ENCODE data around the gene POLN. TPM values are rescaled to one million over a fixed set of nuclear protein-coding genes. Genes with fewer than 3 reads are reported as not detected.

POLN gene
- total and polyA plus RNA-seq, 2 of the 4 experiments (the other 2 are of a cell fraction), result 0.63 to 0.72 TPM

DNA sequence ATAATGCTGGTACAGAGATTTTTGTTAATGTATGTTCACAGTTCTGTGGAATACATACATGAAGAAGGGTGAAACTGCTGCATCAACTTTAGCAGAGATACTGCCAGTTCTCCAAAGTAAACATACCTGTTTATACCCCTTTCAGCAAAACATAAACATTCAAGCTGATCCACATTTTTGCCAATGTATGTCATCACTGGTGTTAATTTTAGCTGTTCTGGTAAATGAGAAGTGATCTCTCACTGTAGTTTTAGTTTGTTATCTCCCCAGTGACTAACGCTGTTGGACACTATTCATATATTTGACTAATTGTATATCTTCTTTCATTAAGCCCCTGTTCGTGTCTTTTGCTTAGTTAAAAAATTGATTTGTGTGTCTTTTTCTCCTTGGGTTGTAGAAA, 82.0 kb downstream of the POLN start:
- DNase-seq, result peak; percentile 13
- no peak overlapping the region for H2AFZ ChIP-seq (replicated peaks; ENCODE audit: low read length, poor library complexity)
- no peak overlapping the region for H2BK120ac ChIP-seq (ENCODE audit: low read depth, low read length)
- H2AK5ac ChIP-seq (ENCODE audit: low read depth, low read length), result no peak overlapping the region
- ChIA-PET CTCF (no interaction called here), POLR2A (ENCODE audit: unreplicated experiment) (no interaction called here)
- H3K9me1 ChIP-seq (ENCODE audit: insufficient read depth, low read length), result peaks cover 4% of the 10 kb centered on the region; the same call in 1 of the 2 replicates
- no peak overlapping the region for H3K4me3 ChIP-seq (ENCODE audit: insufficient read depth, low read depth, low read length)
- H3K27me3 ChIP-seq (ENCODE audit: control insufficient read depth, insufficient read depth, low read length), result no peaks in the 10 kb centered on the region
- H3K79me1 ChIP-seq (ENCODE audit: low read depth in 1 of 2, low read length in 2 of 2), result no peaks in the 10 kb centered on the region
- no peak overlapping the region for H3K56ac ChIP-seq (ENCODE audit: extremely low read depth, insufficient read depth, low read length)
- no peak overlapping the region for H2BK15ac ChIP-seq (ENCODE audit: low read depth, low read length)
- in situ Hi-C loops (cut with MboI; ENCODE audit: low sequenced_read_pairs) (no loop called here), intact Hi-C loops (cut with micrococcal nuclease) (no loop called here), dilution Hi-C loops (cut with HindIII; ENCODE audit: low sequenced_read_pairs, unreplicated experiment) (no loop called here)
- H2BK5ac ChIP-seq (ENCODE audit: low read depth, low read length, poor library complexity, severe bottlenecking), result no peak overlapping the region
- no peak overlapping the region for H4K5ac ChIP-seq (ENCODE audit: low read depth, low read length)
- no TSS peak for BruUV-seq (replicated peaks)
- H3K4ac ChIP-seq (ENCODE audit: low read depth, low read length), result no peak overlapping the region
- no peaks in the 10 kb centered on the region for H4K20me1 ChIP-seq (ENCODE audit: insufficient read depth, low read length)
- no peak overlapping the region for H3K23ac ChIP-seq (ENCODE audit: low read depth, low read length)
- H3K18ac ChIP-seq (ENCODE audit: low read depth, low read length), result no peak overlapping the region
- no peak overlapping the region for H2BK20ac ChIP-seq (ENCODE audit: low read depth, low read length)
- H3K14ac ChIP-seq (replicated peaks; ENCODE audit: low read depth, low read length), result no peak overlapping the region
- H3K36me3 ChIP-seq (ENCODE audit: control insufficient read depth, insufficient read depth, low read length), result no peaks in the 10 kb centered on the region
- peaks cover 2% of the 10 kb centered on the region for H3K4me1 ChIP-seq (ENCODE audit: control insufficient read depth, insufficient read depth, low read length)
- no CpG with 5 or more reads among the region's 2 CpGs for WGBS, 2 experiments (ENCODE audit: extremely low coverage in 2 of 2, insufficient read length in 1 of 2)
- no peaks in the 10 kb centered on the region for H3K9me3 ChIP-seq (ENCODE audit: control insufficient read depth, insufficient read depth, low read length)
- no peak overlapping the region for H3K4me2 ChIP-seq (ENCODE audit: low read depth, low read length)
- no peak overlapping the region for H4K91ac ChIP-seq (ENCODE audit: insufficient read depth, low read depth, low read length)
- ATAC-seq (ENCODE audit: low read depth), result peak; percentile 66
- no peak overlapping the region for H4K8ac ChIP-seq (ENCODE audit: low read depth in 2 of 2, low read length in 2 of 2)
- TF ChIP-seq, protein P1, sequence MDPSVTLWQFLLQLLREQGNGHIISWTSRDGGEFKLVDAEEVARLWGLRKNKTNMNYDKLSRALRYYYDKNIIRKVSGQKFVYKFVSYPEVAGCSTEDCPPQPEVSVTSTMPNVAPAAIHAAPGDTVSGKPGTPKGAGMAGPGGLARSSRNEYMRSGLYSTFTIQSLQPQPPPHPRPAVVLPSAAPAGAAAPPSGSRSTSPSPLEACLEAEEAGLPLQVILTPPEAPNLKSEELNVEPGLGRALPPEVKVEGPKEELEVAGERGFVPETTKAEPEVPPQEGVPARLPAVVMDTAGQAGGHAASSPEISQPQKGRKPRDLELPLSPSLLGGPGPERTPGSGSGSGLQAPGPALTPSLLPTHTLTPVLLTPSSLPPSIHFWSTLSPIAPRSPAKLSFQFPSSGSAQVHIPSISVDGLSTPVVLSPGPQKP (IDR thresholded peaks at IDR 0.05; ENCODE audit: borderline replicate concordance, low read depth, low read length), result no peak
- TF ChIP-seq POLR2A (IDR thresholded peaks at IDR 0.05; ENCODE audit: low read depth, low read length), result no peak
- TF ChIP-seq CEBPB (IDR thresholded peaks at IDR 0.05; ENCODE audit: low read depth, low read length), result no peak
- no peak for TF ChIP-seq RFX5 (IDR thresholded peaks at IDR 0.05; ENCODE audit: low read depth, low read length)
- TF ChIP-seq MAZ (IDR thresholded peaks at IDR 0.05; ENCODE audit: borderline replicate concordance, low read depth, low read length), result no peak
- TF ChIP-seq FOS (IDR thresholded peaks at IDR 0.05; ENCODE audit: low read depth, low read length), result no peak
- TF ChIP-seq CHD1 (IDR thresholded peaks at IDR 0.05; ENCODE audit: low read depth, low read length), result no peak
- no peak for TF ChIP-seq MXI1 (IDR thresholded peaks at IDR 0.05; ENCODE audit: borderline replicate concordance, low read depth, low read length)
- TF ChIP-seq BHLHE40 (IDR thresholded peaks at IDR 0.05; ENCODE audit: low read depth, low read length), result no peak
- no peak for TF ChIP-seq RCOR1 (IDR thresholded peaks at IDR 0.05; ENCODE audit: insufficient replicate concordance, low read length)
- TF ChIP-seq RAD21 (IDR thresholded peaks at IDR 0.05; ENCODE audit: low read length), result no peak
- TF ChIP-seq SMC3 (IDR thresholded peaks at IDR 0.05; ENCODE audit: low read depth, low read length), result no peak
- TF ChIP-seq MAFK (IDR thresholded peaks at IDR 0.05; ENCODE audit: low read depth, low read length), result no peak
- TF ChIP-seq NFE2L2 (IDR thresholded peaks at IDR 0.05; ENCODE audit: low read depth, low read length), result no peak
- TF ChIP-seq, protein P2, sequence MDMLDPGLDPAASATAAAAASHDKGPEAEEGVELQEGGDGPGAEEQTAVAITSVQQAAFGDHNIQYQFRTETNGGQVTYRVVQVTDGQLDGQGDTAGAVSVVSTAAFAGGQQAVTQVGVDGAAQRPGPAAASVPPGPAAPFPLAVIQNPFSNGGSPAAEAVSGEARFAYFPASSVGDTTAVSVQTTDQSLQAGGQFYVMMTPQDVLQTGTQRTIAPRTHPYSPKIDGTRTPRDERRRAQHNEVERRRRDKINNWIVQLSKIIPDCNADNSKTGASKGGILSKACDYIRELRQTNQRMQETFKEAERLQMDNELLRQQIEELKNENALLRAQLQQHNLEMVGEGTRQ (IDR thresholded peaks at IDR 0.05; ENCODE audit: low read depth, low read length), result no peak
- TF ChIP-seq, protein P3, sequence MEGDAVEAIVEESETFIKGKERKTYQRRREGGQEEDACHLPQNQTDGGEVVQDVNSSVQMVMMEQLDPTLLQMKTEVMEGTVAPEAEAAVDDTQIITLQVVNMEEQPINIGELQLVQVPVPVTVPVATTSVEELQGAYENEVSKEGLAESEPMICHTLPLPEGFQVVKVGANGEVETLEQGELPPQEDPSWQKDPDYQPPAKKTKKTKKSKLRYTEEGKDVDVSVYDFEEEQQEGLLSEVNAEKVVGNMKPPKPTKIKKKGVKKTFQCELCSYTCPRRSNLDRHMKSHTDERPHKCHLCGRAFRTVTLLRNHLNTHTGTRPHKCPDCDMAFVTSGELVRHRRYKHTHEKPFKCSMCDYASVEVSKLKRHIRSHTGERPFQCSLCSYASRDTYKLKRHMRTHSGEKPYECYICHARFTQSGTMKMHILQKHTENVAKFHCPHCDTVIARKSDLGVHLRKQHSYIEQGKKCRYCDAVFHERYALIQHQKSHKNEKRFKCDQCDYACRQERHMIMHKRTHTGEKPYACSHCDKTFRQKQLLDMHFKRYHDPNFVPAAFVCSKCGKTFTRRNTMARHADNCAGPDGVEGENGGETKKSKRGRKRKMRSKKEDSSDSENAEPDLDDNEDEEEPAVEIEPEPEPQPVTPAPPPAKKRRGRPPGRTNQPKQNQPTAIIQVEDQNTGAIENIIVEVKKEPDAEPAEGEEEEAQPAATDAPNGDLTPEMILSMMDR (conservative IDR thresholded peaks at IDR 0.05; ENCODE audit: low read depth, low read length), result no peak
- H3K27ac ChIP-seq (ENCODE audit: insufficient read depth, low read length), result no peak overlapping the region
- no peak overlapping the region for H3K9ac ChIP-seq (ENCODE audit: low read depth, low read length)
- no peak overlapping the region for H2AK9ac ChIP-seq (replicated peaks; ENCODE audit: low read depth, low read length, poor library complexity)

Measured in IMR-90 (cell line).